ENCODE data around the gene CRCP.

DNA sequence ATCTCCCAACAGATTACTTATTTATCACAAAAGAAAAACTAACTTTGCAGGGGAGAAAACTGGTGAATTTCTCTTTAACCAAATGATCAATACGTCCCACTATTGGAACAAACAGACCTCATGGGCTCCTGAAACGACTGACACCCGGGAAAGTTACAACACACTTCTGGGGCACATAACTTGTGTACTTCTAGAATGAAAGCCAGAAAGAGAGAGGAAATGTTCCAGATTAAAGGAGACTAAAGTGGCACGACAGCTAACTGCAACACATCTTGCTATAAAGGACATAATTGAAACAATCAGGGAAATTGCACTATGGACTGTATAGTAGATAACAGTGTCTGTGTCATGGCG lies 75.8 kb downstream of the CRCP start:
- TF ChIP-seq, protein P1, sequence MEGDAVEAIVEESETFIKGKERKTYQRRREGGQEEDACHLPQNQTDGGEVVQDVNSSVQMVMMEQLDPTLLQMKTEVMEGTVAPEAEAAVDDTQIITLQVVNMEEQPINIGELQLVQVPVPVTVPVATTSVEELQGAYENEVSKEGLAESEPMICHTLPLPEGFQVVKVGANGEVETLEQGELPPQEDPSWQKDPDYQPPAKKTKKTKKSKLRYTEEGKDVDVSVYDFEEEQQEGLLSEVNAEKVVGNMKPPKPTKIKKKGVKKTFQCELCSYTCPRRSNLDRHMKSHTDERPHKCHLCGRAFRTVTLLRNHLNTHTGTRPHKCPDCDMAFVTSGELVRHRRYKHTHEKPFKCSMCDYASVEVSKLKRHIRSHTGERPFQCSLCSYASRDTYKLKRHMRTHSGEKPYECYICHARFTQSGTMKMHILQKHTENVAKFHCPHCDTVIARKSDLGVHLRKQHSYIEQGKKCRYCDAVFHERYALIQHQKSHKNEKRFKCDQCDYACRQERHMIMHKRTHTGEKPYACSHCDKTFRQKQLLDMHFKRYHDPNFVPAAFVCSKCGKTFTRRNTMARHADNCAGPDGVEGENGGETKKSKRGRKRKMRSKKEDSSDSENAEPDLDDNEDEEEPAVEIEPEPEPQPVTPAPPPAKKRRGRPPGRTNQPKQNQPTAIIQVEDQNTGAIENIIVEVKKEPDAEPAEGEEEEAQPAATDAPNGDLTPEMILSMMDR (IDR thresholded peaks at IDR 0.05): no peak
- no peak for TF ChIP-seq POLR2A (IDR thresholded peaks at IDR 0.05)
- no peak for TF ChIP-seq POLR2AphosphoS5 (IDR thresholded peaks at IDR 0.05)
